KMS-11 (cell line): ENCODE results near the gene RAD51C.

ENCODE experiments used
- H2AFZ ChIP-seq: fragments of 200-600 bp; sonication (generic); 2 replicates; pipeline ENCODE4 v1.6.1; 2016; ENCODE audit warnings: antibody characterized with exemption, mixed run types, low read depth
- H3K27ac ChIP-seq: fragments of 200-600 bp; sonication (generic); 2 replicates; pipeline ENCODE4 v1.6.1; 2016; ENCODE audit warnings: mild to moderate bottlenecking, mixed run types
- H3K27me3 ChIP-seq: fragments of 200-600 bp; sonication (generic); 2 replicates; pipeline ENCODE4 v1.6.1; 2017; ENCODE audit warnings: mild to moderate bottlenecking, low read depth, mixed run types, moderate library complexity; ENCODE audit not compliant: insufficient read depth
- H3K36me3 ChIP-seq: fragments of 200-600 bp; sonication (generic); 2 replicates; pipeline ENCODE4 v1.6.1; 2017; ENCODE audit warnings: mild to moderate bottlenecking, mixed run types; ENCODE audit not compliant: insufficient read depth
- H3K4me1 ChIP-seq: fragments of 200-600 bp; sonication (generic); 2 replicates; pipeline ENCODE4 v1.6.1; 2016; ENCODE audit warnings: mild to moderate bottlenecking, low read depth, mixed run types; ENCODE audit not compliant: poor library complexity, severe bottlenecking
- H3K4me2 ChIP-seq: fragments of 200-600 bp; sonication (generic); 2 replicates; pipeline ENCODE4 v1.7.0; 2016; ENCODE audit warnings: mild to moderate bottlenecking, mixed run types
- H3K4me3 ChIP-seq: fragments of 200-600 bp; sonication (generic); IDR thresholded peaks from 2 replicates; pipeline ENCODE4 v1.6.1; 2017; ENCODE audit warnings: low read depth, low read length, mixed read lengths; ENCODE audit not compliant: insufficient read depth
- H3K79me2 ChIP-seq: fragments of 200-600 bp; sonication (generic); 2 replicates; pipeline ENCODE4 v1.6.1; 2016; ENCODE audit warnings: low read depth, mixed run types; ENCODE audit not compliant: insufficient read depth
- H3K9ac ChIP-seq: fragments of 200-600 bp; sonication (generic); 2 replicates; pipeline ENCODE4 v1.6.1; 2016; ENCODE audit warnings: mild to moderate bottlenecking, mixed run types
- H4K20me1 ChIP-seq: fragments of 200-600 bp; sonication (generic); 2 replicates; pipeline ENCODE4 v1.6.1; 2016; ENCODE audit warnings: mild to moderate bottlenecking, mixed run types; ENCODE audit not compliant: insufficient read depth
- CTCF ChIP-seq: fragments of 200-600 bp; sonication (generic); conservative IDR thresholded peaks from 2 replicates; pipeline ENCODE4 v1.6.1; 2017; ENCODE audit warnings: low read depth, mild to moderate bottlenecking, antibody characterized with exemption, low read length, moderate library complexity, mixed read lengths

Gene RAD51C

DNA sequence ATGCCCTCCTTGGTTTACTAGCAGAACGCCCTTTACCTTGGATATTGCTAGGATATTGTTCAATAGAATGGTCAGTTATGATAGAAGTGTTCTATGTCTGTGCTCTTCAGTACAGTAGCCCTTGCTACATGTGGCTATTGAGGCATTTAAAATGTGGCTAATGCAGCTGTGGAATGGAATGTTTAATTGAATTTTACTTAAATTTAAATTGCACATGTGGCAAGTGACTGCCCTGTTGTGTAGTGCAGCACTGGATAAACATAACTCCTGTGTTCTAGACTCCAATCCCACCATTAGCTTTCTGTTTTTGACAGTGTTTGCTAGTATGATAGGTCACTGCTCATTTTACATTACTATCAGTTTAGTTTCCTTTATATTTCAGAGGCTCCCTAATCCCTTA, 29.9 kb downstream of the RAD51C start:
- Histone ChIP-seq H3K79me2 (no peaks in the 10 kb centered on the region), H3K4me3 (no peak overlapping the region), H3K36me3 (peaks cover 4% of the 10 kb centered on the region; the same call in 1 of the 2 replicates), H2AFZ (no peak overlapping the region), H3K4me1 (peaks cover 22% of the 10 kb centered on the region), H3K4me2 (no peak overlapping the region), H4K20me1 (no peaks in the 10 kb centered on the region), H3K9ac (no peak overlapping the region), H3K27me3 (no peaks in the 10 kb centered on the region), H3K27ac (no peak overlapping the region)
- no peak for TF ChIP-seq CTCF

GRCh38 chr17:58722696-58723095, 30.3 kb downstream of the RAD51C start:
- Histone ChIP-seq H3K27ac (no peak overlapping the region), H3K27me3 (no peaks in the 10 kb centered on the region), H3K4me1 (peaks cover 17% of the 10 kb centered on the region), H3K79me2 (no peaks in the 10 kb centered on the region), H3K4me3 (no peak overlapping the region), H2AFZ (no peak overlapping the region), H3K36me3 (peaks cover 4% of the 10 kb centered on the region; the same call in 1 of the 2 replicates), H3K4me2 (no peak overlapping the region), H3K9ac (no peak overlapping the region), H4K20me1 (no peaks in the 10 kb centered on the region)
- TF ChIP-seq CTCF: no peak

DNA sequence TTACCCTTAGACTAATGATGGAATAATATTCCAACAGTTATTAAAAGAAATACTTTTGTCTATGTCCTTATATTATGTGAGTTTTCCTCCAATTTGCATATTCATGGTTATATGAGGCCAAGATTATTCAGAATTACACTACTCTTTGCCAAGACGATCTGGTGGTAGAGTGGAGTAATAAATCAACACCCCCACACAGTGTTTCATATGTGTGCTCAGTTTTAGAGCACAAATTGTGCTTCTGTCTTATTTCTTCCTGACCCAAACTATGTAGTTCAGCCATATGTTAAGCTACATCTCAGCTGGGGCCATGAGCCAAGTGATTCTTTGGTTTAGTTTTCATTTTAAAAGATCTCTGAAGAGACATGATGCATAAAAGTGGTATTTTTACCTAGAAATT, 36.4 kb downstream of the RAD51C start:
- no peak overlapping the region for H2AFZ ChIP-seq
- no peaks in the 10 kb centered on the region for H4K20me1 ChIP-seq
- H3K36me3 ChIP-seq: no peaks in the 10 kb centered on the region; the same call in 1 of the 2 replicates
- no peak for TF ChIP-seq CTCF
- peaks cover 8% of the 10 kb centered on the region for H3K4me1 ChIP-seq
- no peak overlapping the region for H3K4me2 ChIP-seq
- no peaks in the 10 kb centered on the region for H3K27me3 ChIP-seq
- no peak overlapping the region for H3K27ac ChIP-seq
- no peak overlapping the region for H3K9ac ChIP-seq
- no peaks in the 10 kb centered on the region for H3K79me2 ChIP-seq
- H3K4me3 ChIP-seq: no peak overlapping the region

GRCh38 chr17:58730937-58731336, 38.5 kb downstream of the RAD51C start:
- Histone ChIP-seq H4K20me1 (no peaks in the 10 kb centered on the region), H3K79me2 (no peaks in the 10 kb centered on the region), H3K9ac (no peak overlapping the region), H3K4me2 (no peak overlapping the region), H2AFZ (no peak overlapping the region), H3K27me3 (no peaks in the 10 kb centered on the region), H3K27ac (no peak overlapping the region), H3K4me3 (no peak overlapping the region), H3K4me1 (peaks cover 8% of the 10 kb centered on the region), H3K36me3 (no peaks in the 10 kb centered on the region; the same call in 1 of the 2 replicates)
- TF ChIP-seq CTCF: no peak
